Suppressor macrophage (primary cell): ENCODE results near the gene ASB2.

Source experiments
- DNase-seq, 4 experiments: peaks; one replicate each; pipeline ENCODE4 v3.0.0-alpha.2; 2020 to 2022

The ASB2 gene

DNA sequence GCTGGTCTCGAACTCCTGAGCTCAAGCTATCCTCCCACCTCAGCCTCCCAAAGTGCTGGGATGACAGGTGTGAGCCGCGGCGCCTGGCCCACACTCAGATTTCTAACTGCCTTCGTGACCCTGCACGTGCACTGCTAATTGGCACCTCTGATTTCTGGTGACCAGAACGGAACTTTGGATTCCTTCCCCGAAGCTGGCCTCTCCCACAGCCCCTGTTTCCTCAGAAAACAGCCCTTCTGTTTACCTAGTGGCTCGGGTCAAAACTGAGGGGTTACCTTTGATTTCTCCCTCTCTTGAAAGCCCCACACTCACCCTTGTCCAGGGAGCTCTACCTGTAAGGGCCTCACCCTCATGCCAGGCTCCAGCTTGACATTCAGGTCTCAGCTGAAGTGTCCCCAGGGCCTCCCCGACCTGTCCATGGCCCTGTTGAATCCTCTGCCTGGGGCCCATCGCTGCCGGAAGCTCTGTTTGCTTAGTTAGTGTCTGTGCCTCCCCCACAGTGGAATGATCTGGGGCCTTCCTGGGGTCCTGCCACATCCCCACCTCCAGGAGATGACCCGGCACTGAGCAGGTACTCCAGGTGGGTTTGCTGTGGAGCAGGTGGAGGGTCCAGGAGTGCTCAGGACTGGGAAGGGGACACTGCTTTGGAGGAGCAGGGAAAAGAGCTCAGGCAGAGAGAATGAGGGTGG lies 73.6 kb downstream of the ASB2 start:
- DNase-seq: no peak

DNA sequence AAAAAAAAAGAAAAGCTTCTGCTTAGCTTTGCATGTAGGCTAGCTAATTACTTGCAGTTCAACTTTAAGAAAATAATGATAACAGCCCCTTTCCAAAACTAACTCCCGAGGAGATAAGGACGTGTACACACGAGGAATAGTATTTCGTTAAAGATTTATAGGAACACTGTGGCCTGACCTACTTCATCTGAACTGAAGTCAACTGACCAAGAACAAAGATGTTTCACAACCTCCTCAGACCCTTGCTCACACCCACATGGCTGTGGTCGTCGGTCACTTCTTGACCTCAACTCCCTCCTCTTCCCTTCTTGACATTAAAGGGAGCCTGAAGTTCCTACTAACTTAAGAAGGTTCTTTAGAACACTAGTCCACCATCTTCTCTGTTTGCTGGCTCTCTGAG lies 74.6 kb downstream of the ASB2 start:
- DNase-seq: peak in 3 of 4 experiments; percentile 27 to 40 (median 30)

DNA sequence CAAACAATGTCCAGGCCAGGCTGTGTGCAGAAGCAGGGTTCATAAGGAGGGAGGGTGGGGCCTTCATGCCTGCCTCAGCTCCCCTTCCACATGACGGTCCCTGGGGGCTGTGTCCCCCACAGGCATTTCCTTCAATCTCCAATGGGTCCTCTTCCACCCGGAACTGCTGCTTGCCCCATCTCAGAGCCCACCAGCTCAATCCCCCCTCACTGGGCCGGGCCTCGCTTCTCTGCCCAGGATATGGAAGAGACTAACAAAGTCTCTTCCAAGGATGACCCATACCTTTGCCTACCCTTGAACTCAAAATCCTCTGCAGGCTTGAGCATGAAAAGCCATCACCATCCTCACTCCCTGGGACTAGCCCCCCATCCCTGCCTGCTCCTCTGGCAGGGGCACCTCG lies 77.6 kb downstream of the ASB2 start:
- DNase-seq: no peak

DNA sequence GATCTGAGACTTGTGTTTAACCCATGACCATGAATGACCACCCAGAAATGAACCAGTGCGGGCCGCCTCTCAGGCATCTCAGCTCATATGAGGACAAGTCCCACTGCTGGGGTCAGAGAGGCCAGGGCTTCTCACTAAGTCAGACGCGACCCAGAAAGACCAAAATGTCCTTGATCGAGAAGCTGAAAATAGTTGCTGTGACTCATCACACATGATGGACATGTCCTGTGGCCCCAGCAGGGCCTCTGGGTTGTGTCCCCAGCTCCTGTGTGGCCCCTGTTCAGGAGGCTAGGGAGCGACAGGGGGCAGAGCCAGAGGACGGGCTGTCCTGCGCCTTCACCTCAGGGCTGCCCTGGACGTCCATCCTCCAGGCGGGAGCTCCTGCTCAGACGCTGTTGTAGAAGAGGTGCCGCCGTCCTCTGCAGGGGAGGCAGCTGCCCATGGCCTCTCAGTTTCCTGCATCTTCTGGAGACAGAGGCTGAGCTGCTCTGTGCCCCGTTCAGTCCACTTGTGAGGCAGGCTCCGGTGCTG lies 78.2 kb downstream of the ASB2 start:
- no peak for DNase-seq

DNA sequence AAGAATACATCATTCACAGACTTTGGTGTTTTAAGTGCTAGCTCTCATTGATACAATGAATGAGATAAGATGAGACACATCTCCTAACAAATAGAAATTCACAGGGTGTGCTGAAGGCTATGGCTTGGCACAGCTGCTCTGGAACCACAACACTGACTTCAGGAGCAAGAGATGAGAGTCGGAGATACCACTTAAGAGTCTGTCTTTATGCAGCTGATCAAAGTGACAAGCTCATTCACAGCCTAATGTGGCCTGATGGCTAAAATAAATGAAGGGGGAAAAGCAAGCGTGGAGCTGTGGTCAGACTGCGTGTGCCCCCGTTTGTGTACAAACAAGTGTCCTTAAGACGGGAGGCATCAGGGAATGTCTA lies 78.9 kb downstream of the ASB2 start:
- no peak for DNase-seq

DNA sequence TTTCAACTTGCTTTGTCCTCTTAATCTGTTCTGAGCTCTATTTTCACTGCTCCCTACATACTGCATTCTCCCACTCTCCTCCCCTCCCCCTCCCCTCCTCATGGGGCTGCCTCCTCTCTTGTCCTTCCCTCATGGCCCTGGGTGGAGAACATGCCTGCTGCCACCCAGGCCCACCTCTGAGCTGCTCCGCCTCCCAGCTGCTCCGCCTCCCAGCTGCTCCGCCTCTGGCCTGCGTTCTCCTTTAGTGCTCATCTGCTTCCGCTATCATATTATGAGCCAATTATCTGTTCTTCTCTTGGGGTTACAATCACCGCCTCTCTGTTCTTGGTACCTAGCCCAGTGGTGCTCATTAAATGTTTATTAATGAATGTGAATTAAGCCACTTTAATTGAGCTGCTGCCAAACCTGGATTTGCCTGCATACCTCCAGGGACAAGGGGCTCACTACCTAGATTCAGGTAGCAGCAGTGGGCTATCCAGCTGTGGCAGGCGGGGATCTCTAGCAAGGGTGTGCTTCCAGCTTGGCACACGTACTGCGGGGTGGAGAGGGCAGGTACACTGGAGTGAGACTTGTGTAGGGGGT lies 81.3 kb downstream of the ASB2 start:
- no peak for DNase-seq

DNA sequence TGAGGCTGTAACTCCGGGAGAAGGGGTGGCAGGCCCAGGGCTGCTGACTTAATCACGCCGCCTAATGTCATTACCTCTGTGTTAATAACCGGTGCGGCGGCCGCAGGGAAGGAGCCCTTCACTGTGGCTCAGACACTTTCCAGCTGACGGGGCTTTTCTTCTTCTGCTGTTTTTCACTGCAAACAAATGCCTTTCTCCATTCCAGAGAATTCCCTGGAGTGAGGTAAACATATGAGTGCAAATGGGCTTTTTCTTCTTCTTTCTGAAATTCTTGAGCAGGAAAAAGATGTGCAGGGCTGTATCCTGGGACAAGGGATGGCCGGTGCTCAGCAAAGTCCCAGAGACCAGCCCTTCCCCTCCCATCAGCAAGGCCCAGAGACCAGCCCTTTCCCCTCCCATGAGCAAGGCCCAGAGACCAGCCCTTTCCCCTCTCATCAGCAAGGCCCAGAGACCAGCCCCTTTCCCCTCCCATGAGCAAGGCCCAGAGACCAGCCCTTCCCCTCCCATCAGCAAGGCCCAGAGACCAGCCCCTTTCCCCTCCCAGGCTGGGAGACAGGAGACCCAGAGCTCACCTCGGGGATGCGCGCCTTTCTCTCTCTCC lies 82.6 kb downstream of the ASB2 start:
- no peak for DNase-seq

DNA sequence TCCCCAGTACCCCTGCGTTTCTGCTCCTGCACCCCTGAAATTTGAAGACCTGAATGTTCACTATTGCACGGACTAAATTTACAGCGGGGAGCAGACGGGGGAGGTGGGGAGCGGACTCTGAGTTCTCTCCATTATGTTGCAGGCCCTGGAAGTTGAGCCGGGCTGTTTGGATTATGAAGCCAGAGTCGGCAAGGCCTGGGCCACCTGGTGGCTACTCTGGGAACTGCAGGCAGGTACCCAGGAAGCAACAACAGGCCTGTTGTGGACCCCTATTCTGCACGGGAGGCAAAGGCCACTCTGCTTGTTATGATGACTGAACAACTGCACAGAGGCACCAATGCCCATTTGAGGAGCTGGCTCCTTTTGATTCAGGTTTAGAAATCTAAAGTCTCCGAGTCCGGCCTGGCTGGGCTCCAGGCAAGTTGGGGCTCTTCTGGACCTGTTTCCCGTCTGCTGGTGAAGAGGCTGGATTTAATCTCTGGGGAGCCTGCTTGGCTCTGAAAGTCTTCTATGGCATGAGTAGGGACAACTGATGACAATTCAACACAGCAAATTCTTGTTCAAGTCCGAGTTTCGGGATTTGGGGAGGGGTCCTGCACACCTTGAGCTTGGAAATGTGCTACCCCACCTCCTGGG lies 83.3 kb downstream of the ASB2 start:
- DNase-seq: peak; percentile 62 to 82 (median 74)

DNA sequence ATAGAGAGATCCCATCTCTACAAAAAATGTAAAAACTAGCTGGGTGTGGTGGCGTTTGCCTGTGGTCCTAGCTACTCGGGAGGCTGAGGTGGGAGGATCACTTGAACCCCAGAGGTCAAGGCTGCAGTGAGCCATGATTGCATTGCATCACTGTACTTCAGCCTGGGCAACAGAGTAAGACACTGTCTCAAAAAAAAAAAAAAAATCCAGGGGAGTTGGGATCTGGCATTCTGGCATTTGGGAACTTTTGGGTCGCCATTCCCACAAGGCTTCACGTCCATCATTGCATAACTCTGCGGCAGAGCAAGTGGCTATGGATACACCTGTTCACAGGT lies 83.9 kb downstream of the ASB2 start:
- no peak for DNase-seq

DNA sequence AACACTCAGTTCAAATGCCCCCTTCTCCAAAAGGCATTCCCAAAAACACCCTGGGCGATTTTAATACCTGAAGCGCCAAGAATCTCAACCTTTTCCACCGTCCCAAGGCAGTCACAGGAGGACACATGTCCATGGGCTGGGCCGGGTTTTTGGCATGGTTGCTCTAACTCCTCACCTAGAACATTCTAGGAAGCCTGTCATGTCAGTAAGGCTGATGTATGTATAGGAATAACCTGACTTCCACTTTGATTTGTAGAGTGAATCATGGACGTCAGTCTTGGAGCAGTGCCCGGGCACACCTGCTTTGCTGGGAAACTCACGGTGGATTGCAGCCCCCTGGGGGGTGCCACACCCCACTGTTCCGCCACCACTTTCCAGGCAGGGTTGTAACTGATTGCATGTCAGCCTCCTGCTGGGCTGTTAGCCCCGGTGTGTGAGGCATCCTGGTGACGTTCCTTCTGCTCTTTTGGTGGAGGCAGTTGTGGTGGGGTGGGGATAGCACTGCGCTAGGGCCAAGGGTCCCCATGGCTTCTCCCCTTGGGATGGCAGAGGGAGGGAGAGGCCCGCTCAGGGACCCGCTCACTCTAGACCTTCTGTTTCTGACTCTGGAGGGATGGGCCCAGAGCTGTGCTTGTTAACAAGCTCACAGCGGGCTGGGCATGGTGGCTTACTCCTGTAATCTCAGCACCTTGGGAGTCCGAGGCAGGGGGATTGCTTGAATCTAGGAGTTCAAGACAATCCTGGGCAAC lies 84.4 kb downstream of the ASB2 start:
- DNase-seq: no peak

DNA sequence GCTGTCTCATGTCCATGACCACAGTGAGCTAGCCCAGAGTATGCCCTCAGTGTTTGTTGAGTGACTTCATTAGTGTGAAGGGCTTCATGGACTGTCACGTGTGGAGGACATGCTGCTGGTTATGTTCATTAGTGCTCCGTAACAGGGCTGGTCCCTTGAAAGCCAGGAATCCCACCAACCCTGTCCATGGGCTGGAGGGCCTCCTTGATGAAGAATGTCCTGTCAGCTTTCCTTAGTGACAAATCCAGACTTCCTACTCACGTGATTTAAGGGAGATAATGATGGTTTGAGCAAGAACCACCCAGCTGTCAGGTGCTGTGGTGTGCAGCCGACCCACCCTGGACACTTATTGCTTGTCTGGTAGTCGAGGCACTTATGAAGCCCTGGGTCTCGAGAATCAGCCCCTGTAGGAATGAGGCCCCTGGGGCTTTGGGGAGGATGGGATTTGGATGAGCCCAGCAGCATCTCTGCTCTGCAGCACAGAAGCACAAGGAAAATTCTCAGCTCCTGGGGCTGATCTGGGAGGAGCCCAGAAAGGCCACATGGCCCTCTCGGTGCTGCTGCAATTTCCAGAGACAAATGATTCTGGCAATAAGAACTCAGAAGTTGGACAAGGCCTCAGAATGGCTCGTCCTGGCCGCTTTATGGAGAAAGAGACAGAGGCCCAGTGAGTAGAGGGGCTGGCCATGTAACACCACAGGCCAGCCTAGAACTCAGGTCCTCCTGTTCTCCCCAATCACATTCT lies 86.5 kb downstream of the ASB2 start:
- no peak for DNase-seq

DNA sequence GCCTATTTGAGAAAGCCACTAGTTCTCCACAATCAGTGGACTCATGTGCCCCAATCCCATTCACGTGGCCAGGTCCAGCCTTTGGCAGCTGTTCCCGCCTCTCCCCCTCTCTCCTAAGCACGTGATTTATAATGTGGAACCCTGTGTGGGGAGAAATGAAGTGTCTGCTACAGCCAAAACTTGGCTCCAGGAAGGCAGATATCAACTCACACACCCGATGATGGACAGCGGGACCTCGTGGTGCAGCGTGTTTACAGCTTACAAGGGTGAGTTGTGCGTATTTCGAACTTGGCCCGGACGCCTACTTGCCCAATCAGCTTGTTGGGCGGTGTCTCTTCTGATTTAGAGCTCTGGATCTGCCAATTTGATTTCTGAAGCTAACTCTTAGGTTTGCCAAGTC lies 87.4 kb downstream of the ASB2 start:
- no peak for DNase-seq

DNA sequence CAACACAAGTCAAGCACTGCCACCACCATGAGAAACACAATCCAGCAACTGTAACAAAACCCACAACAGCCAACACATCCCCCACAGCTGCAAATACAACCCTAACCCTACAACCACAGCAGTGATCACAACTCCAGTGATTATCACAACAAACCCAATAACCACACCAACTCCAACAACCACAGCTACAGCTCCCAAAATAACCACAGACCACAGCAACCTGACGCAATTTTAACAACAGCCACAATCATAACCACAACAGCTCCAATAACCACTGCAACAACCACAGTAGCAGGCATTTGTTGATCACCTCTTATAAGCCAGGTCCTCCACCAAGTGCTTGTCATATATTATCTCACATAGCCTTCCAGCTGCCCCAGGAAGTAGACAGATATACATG lies 91.4 kb downstream of the ASB2 start:
- DNase-seq: no peak
